Left lung (tissue), 10 donors: Measurements from ENCODE around the gene DCUN1D3. TPM values are rescaled to one million over a fixed set of nuclear protein-coding genes. Genes with fewer than 3 reads are reported as not detected.
"Not testable (repeated sequence)": the region's sequence is repeated elsewhere in the genome, so short reads cannot be mapped to it uniquely, and the experiment has no call there.

Experiments used
- ATAC-seq: fragments of 200-7000 bp; cut with Tn5 transposase; one replicate; pipeline ENCODE4 v1.9.1; 2020; ENCODE audit warnings: moderate library complexity
- DNase-seq, 4 donors: peaks; one replicate each; pipeline ENCODE4 v3.0.0-alpha.2; 2013 to 2020
- H3K27ac ChIP-seq, 2 donors: fragments of 200-600 bp; sonication (generic) in 1 of 2; one replicate each; pipeline versions ENCODE4 v1.5.0 to v1.8.0; 2020 to 2021
- H3K27me3 ChIP-seq, 2 donors: fragments of 200-600 bp; sonication (generic) in 1 of 2; one replicate each; pipeline versions ENCODE4 v1.5.0 to v1.8.0; 2020 to 2021
- H3K36me3 ChIP-seq, 2 donors: fragments of 200-600 bp; sonication (generic) in 1 of 2; one replicate each; pipeline versions ENCODE4 v1.5.0 to v1.8.0; 2020 to 2021
- H3K4me1 ChIP-seq, 2 donors: fragments of 200-600 bp; one replicate each; pipeline ENCODE4 v1.8.0; 2021
- H3K4me3 ChIP-seq, 2 donors: fragments of 200-600 bp; sonication (generic) in 1 of 2; one replicate each; pipeline versions ENCODE4 v1.5.0 to v1.8.0; 2020 to 2021; ENCODE audit warnings: mild to moderate bottlenecking in 1 of 2
- H3K9me3 ChIP-seq, 2 donors: fragments of 200-600 bp; sonication (generic) in 1 of 2; one replicate each; pipeline versions ENCODE4 v1.5.0 to v1.8.0; 2020 to 2021
- CTCF ChIP-seq, 2 donors: fragments of 200-600 bp; sonication (generic) in 1 of 2; IDR thresholded peaks; one replicate each; pipeline versions ENCODE4 v1.5.0 to v1.8.0; 2021; ENCODE audit warnings: antibody characterized with exemption in 2 of 2
- intact Hi-C, 2 donors: fragments of 100-400 bp; cut with DNase I; formaldehyde crosslinking; loops; one replicate each; pipeline versions ENCODE4 v1.11.2 to v1.14.2; 2022
- polyA plus RNA-seq, 6 donors: library from polyadenylated mRNA; unstranded; fragments of 120-200 nt; gene quantifications; one replicate each; pipeline ENCODE4 v1.2.1, GENCODE V29; 2013; ENCODE audit not compliant: insufficient read length in 6 of 6
- total RNA-seq, 2 donors: library from RNA; stranded (reverse); fragmentation: NEBNext Ultra II Directional; extraction: Animal tissue kit (Norgen Biotek cat#: 25700); gene quantifications; one replicate each; pipeline ENCODE4 v1.2.1, GENCODE V29; 2021
- donor health status: DM: no; HTN: yes; CAD: no.
- donor health status: DM: no; HTN: no; CAD: no.

DCUN1D3 gene
- total and polyA plus RNA-seq, 8 donors, result 8.5 to 27.1 (median 9.9) TPM

GRCh38 chr16:20862162-20862960, 37.8 kb downstream of the DCUN1D3 start:
- no peak overlapping the region for H3K27ac ChIP-seq
- H3K36me3 ChIP-seq, result peaks cover 0 to 46% of the 10 kb centered on the region in 2 donors
- H3K4me1 ChIP-seq, result peaks cover 16 to 28% of the 10 kb centered on the region in 2 donors
- H3K9me3 ChIP-seq, result no peaks in the 10 kb centered on the region
- H3K4me3 ChIP-seq, result no peak overlapping the region
- DNase-seq, result peak in 1 of 4 donors; percentile 61
- ATAC-seq, result no peak
- H3K27me3 ChIP-seq, result no peaks in the 10 kb centered on the region
- intact Hi-C loops, result no loop called here
- no peak for TF ChIP-seq CTCF (IDR thresholded peaks at IDR 0.05)

GRCh38 chr16:20860995-20861394, 39.2 kb downstream of the DCUN1D3 start:
- Histone ChIP-seq H3K36me3 (peaks cover 0 to 51% of the 10 kb centered on the region in 2 donors), H3K27ac (peak overlapping the region in 1 of 2 donors; percentile 5), H3K4me1 (peaks cover 11 to 14% of the 10 kb centered on the region in 2 donors)
- H3K27me3 ChIP-seq, H3K9me3 ChIP-seq, H3K4me3 ChIP-seq, intact Hi-C loops, DNase-seq: not testable (repeated sequence)
- ATAC-seq, result peak; percentile 62

GRCh38 chr16:20860361-20860760, 39.8 kb downstream of the DCUN1D3 start:
- intact Hi-C loops, result no loop called here
- H3K36me3 ChIP-seq, result peaks cover 0 to 54% of the 10 kb centered on the region in 2 donors
- no peak overlapping the region for H3K4me3 ChIP-seq
- no peaks in the 10 kb centered on the region for H3K27me3 ChIP-seq
- no peak for ATAC-seq
- DNase-seq, result no peak
- no peak for TF ChIP-seq CTCF (IDR thresholded peaks at IDR 0.05)
- H3K27ac ChIP-seq, result peak overlapping the region in 1 of 2 donors; percentile 5
- peaks cover 5 to 8% of the 10 kb centered on the region in 2 donors for H3K4me1 ChIP-seq
- no peaks in the 10 kb centered on the region for H3K9me3 ChIP-seq

GRCh38 chr16:20859699-20860098, 40.5 kb downstream of the DCUN1D3 start:
- intact Hi-C loops, result no loop called here
- H3K36me3 ChIP-seq, result peaks cover 0 to 58% of the 10 kb centered on the region in 2 donors
- no peak for TF ChIP-seq CTCF (IDR thresholded peaks at IDR 0.05)

GRCh38 chr16:20859229-20859628, 40.9 kb downstream of the DCUN1D3 start:
- H3K4me1 ChIP-seq, result peaks cover 0 to 7% of the 10 kb centered on the region in 2 donors
- TF ChIP-seq CTCF (IDR thresholded peaks at IDR 0.05), result no peak
- DNase-seq (no peak), ATAC-seq (no peak)
- no peak overlapping the region for H3K4me3 ChIP-seq
- H3K9me3 ChIP-seq, result no peaks in the 10 kb centered on the region
- peaks cover 0 to 58% of the 10 kb centered on the region in 2 donors for H3K36me3 ChIP-seq
- intact Hi-C loops, result no loop called here
- no peaks in the 10 kb centered on the region for H3K27me3 ChIP-seq
- no peak overlapping the region for H3K27ac ChIP-seq

More at GRCh38 chr16:20859699-20860098, 40.5 kb downstream of the DCUN1D3 start:
- H3K4me1 ChIP-seq, result peaks cover under 1 to 4% of the 10 kb centered on the region in 2 donors
- DNase-seq, result no peak
- peak overlapping the region in 1 of 2 donors; percentile 5 for H3K27ac ChIP-seq
- no peaks in the 10 kb centered on the region for H3K27me3 ChIP-seq
- ATAC-seq, result no peak
- H3K4me3 ChIP-seq, result no peak overlapping the region
- no peaks in the 10 kb centered on the region for H3K9me3 ChIP-seq
